ENCODE data around the gene TSPEAR.

TSPEAR gene

GRCh38 chr21:44718571-44718970, 7.2 kb upstream of the TSPEAR start:
- DNase-seq: no peak

- DNase-seq: no peak
Observed at GRCh38 chr21:44718093-44718492, 6.7 kb upstream of the TSPEAR start.

- DNase-seq: no peak
Observed at GRCh38 chr21:44716984-44717383, 5.6 kb upstream of the TSPEAR start.

- no peak for DNase-seq
Observed at GRCh38 chr21:44714905-44715304, 3.5 kb upstream of the TSPEAR start.

- DNase-seq: no peak
Observed at GRCh38 chr21:44713846-44714245, 2.5 kb upstream of the TSPEAR start.

- DNase-seq: no peak
Observed at GRCh38 chr21:44713130-44713529, 1.8 kb upstream of the TSPEAR start.

GRCh38 chr21:44712203-44713028, 1.0 kb upstream of the TSPEAR start:
- DNase-seq: no peak

- peak; percentile 69 for DNase-seq
Observed at GRCh38 chr21:44710756-44711326, 531 bp downstream of the TSPEAR start.

- no peak for DNase-seq
Observed at GRCh38 chr21:44710294-44710665, 1.1 kb downstream of the TSPEAR start.

- DNase-seq: peak; percentile 72
Observed at GRCh38 chr21:44709426-44710293, 1.7 kb downstream of the TSPEAR start.

- DNase-seq: no peak
Observed at GRCh38 chr21:44708866-44709425, 2.4 kb downstream of the TSPEAR start.

- no peak for DNase-seq
Observed at GRCh38 chr21:44708213-44708865, 3.0 kb downstream of the TSPEAR start.

GRCh38 chr21:44706706-44707581, 4.4 kb downstream of the TSPEAR start:
- DNase-seq: no peak

- DNase-seq: no peak
Observed at GRCh38 chr21:44706026-44706705, 5.2 kb downstream of the TSPEAR start.

- no peak for DNase-seq
Observed at GRCh38 chr21:44704636-44705001, 6.8 kb downstream of the TSPEAR start.

- DNase-seq: no peak
Observed at GRCh38 chr21:44703731-44704635, 7.4 kb downstream of the TSPEAR start.

GRCh38 chr21:44702973-44703730, 8.2 kb downstream of the TSPEAR start:
- DNase-seq: no peak

- no peak for DNase-seq
Observed at GRCh38 chr21:44702111-44702972, 9.0 kb downstream of the TSPEAR start.
